Measurements from ENCODE around the gene TMED8. TPM values are rescaled to one million over a fixed set of nuclear protein-coding genes. Genes with fewer than 3 reads are reported as not detected.
A peak's percentile ranks its signal among the peaks of the same experiment; 100 is the strongest.
"Not testable (repeated sequence)": the region's sequence is repeated elsewhere in the genome, so short reads cannot be mapped to it uniquely, and the experiment has no call there.

Gene TMED8
- total RNA-seq, 1 donor from 2014 or later, result 9.9 TPM

DNA sequence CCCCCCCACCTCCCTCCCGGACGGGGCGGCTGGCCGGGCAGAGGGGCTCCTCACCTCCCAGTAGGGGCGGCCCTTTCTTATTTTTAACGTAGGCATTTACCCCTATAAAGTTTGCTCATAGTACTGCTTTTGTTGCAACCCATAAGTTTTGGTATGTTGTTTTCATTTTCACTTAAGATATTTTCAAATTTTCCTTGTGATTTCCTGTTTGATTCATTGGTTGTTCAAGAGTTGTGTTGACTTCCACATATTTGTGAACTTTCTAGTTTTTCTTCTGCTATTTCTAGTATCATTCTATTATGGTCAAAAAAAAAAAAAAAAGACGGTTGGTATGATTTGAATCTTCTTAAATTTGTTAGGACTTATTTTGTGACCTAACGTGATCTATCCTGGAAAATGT, 39.9 kb upstream of the TMED8 start:
- Mint-ChIP-seq H3K27me3 (ENCODE audit: unreplicated experiment) (no peaks in the 10 kb centered on the region), H3K9me3 (ENCODE audit: unreplicated experiment) (no peaks in the 10 kb centered on the region), H3K4me1 (ENCODE audit: unreplicated experiment) (no peaks in the 10 kb centered on the region), H3K4me3 (ENCODE audit: unreplicated experiment) (no peak overlapping the region), H3K36me3 (ENCODE audit: low read depth, unreplicated experiment) (peaks cover 12% of the 10 kb centered on the region), H3K27ac (ENCODE audit: unreplicated experiment) (no peak overlapping the region)
- no peak for DNase-seq (ENCODE audit: low spot score)
- TF ChIP-seq CTCF (IDR thresholded peaks at IDR 0.05; ENCODE audit: unreplicated experiment), result no peak

DNA sequence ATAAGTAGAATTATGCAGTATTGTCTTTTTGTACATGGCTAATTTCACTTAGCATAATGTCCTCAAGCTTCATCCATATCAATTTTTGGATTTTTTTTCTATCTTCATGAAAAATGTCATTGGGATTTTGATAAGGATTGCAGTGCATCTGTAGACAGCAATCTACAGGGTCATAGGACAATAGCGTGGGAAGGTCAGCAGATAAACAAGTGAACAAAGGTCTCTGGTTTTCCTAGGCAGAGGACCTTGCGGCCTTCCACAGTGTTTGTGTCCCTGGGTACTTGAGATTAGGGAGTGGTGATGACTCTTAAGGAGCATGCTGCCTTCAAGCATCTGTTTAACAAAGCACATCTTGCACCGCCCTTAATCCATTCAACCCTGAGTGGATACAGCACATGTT, 39.2 kb upstream of the TMED8 start:
- not testable (repeated sequence) for H3K27me3 Mint-ChIP-seq (ENCODE audit: unreplicated experiment); H3K4me1 Mint-ChIP-seq (ENCODE audit: unreplicated experiment); H3K27ac Mint-ChIP-seq (ENCODE audit: unreplicated experiment); H3K36me3 Mint-ChIP-seq (ENCODE audit: low read depth, unreplicated experiment); H3K9me3 Mint-ChIP-seq (ENCODE audit: unreplicated experiment); H3K4me3 Mint-ChIP-seq (ENCODE audit: unreplicated experiment); DNase-seq (ENCODE audit: low spot score)

- not testable (repeated sequence) for H3K27me3 Mint-ChIP-seq (ENCODE audit: unreplicated experiment); H3K4me3 Mint-ChIP-seq (ENCODE audit: unreplicated experiment); H3K27ac Mint-ChIP-seq (ENCODE audit: unreplicated experiment); DNase-seq (ENCODE audit: low spot score); H3K9me3 Mint-ChIP-seq (ENCODE audit: unreplicated experiment); H3K36me3 Mint-ChIP-seq (ENCODE audit: low read depth, unreplicated experiment); H3K4me1 Mint-ChIP-seq (ENCODE audit: unreplicated experiment)
Observed at GRCh38 chr14:77415403-77416030, 38.6 kb upstream of the TMED8 start.

DNA sequence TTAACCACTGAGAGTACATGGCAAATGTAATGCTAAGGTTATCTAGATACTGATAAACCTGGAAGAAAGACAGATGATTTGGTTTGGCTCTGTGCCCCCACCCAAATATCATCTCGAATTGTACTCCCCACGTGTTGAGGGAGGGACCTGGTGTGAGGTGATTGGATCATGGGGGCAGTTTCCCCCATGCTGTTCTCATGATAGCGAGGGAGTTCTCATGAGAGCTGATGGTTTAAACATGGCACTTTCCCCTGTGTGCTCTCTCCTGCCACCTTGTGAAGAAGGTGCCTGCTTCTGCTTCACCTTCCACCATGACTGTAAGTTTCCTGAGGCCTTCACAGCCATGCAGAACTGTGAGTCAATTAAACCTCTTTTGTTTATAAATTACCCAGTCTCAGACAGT, 32.2 kb upstream of the TMED8 start:
- H3K9me3 Mint-ChIP-seq (ENCODE audit: unreplicated experiment), result no peaks in the 10 kb centered on the region
- no peak for TF ChIP-seq CTCF (IDR thresholded peaks at IDR 0.05; ENCODE audit: unreplicated experiment)
- peak; percentile 7 for DNase-seq (ENCODE audit: low spot score)

DNA sequence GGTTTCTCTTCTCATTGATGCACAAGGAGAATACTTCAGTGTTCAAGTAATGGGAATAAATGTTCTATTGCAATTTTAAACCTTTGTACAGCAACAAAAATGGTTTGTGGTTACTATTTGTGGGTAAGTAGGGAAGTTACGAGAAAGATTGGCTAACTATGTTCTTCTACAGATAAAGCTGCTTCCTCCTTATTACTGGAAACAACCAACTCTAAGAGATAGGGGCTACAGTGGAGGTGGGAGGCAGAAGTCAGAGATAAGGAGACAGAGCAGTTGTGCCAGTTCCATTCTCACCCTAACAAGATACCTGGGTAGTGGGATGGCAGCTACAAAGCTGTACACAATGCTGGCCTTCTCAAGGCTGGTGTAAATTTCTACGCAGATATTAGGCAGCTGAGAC, 30.3 kb upstream of the TMED8 start:
- H3K27me3 Mint-ChIP-seq (ENCODE audit: unreplicated experiment), result no peaks in the 10 kb centered on the region
- H3K4me3 Mint-ChIP-seq (ENCODE audit: unreplicated experiment), result no peak overlapping the region
- no peaks in the 10 kb centered on the region for H3K4me1 Mint-ChIP-seq (ENCODE audit: unreplicated experiment)
- no peak for DNase-seq (ENCODE audit: low spot score)
- no peaks in the 10 kb centered on the region for H3K36me3 Mint-ChIP-seq (ENCODE audit: low read depth, unreplicated experiment)
- no peaks in the 10 kb centered on the region for H3K9me3 Mint-ChIP-seq (ENCODE audit: unreplicated experiment)
- TF ChIP-seq CTCF (IDR thresholded peaks at IDR 0.05; ENCODE audit: unreplicated experiment), result no peak
- no peak overlapping the region for H3K27ac Mint-ChIP-seq (ENCODE audit: unreplicated experiment)

More for the DNA sequence above, 32.2 kb upstream of the TMED8 start:
- Mint-ChIP-seq H3K27me3 (ENCODE audit: unreplicated experiment) (no peaks in the 10 kb centered on the region), H3K36me3 (ENCODE audit: low read depth, unreplicated experiment) (no peaks in the 10 kb centered on the region), H3K4me1 (ENCODE audit: unreplicated experiment) (no peaks in the 10 kb centered on the region), H3K4me3 (ENCODE audit: unreplicated experiment) (no peak overlapping the region), H3K27ac (ENCODE audit: unreplicated experiment) (no peak overlapping the region)

- H3K27me3 Mint-ChIP-seq (ENCODE audit: unreplicated experiment), result no peaks in the 10 kb centered on the region
- no peaks in the 10 kb centered on the region for H3K4me1 Mint-ChIP-seq (ENCODE audit: unreplicated experiment)
- no peaks in the 10 kb centered on the region for H3K9me3 Mint-ChIP-seq (ENCODE audit: unreplicated experiment)
- no peak overlapping the region for H3K4me3 Mint-ChIP-seq (ENCODE audit: unreplicated experiment)
- TF ChIP-seq CTCF (IDR thresholded peaks at IDR 0.05; ENCODE audit: unreplicated experiment), result no peak
- H3K36me3 Mint-ChIP-seq (ENCODE audit: low read depth, unreplicated experiment), result no peaks in the 10 kb centered on the region
- no peak overlapping the region for H3K27ac Mint-ChIP-seq (ENCODE audit: unreplicated experiment)
- no peak for DNase-seq (ENCODE audit: low spot score)
Observed at GRCh38 chr14:77406718-77407117, 29.8 kb upstream of the TMED8 start.

Measured in endothelial cell (in vitro differentiated cells).